Prostate gland (tissue), 2 donors: ENCODE results near the gene RTEL1.

ENCODE experiments used
- CTCF ChIP-seq, 4 experiments: fragments of 200-600 bp in 2 of 4; fragments of 450-650 bp in 2 of 4; sonication (generic) in 2 of 4; IDR thresholded peaks; 1 replicate in 3 of 4; 2 replicates in 1 of 4; pipeline ENCODE4 v1.5.1; 2016 to 2019; ENCODE audit warnings: antibody characterized with exemption in 4 of 4, mild to moderate bottlenecking in 2 of 4, moderate library complexity in 2 of 4
- POLR2A ChIP-seq: fragments of 450-650 bp; IDR thresholded peaks from one replicate; pipeline ENCODE4 v1.6.1; 2016; ENCODE audit warnings: antibody characterized with exemption, mild to moderate bottlenecking
- POLR2AphosphoS5 ChIP-seq: sonication (generic); formaldehyde crosslinking; IDR thresholded peaks from one replicate; pipeline ENCODE4 v1.6.1; 2017; ENCODE audit warnings: antibody characterized with exemption

GRCh38 chr20:63690898-63691710, 33.0 kb downstream of the RTEL1 start:
- TF ChIP-seq CTCF (IDR thresholded peaks at IDR 0.05), result no peak
- no peak for TF ChIP-seq POLR2AphosphoS5
- no peak for TF ChIP-seq POLR2A
